Stimulated activated memory B cell treated with anti-CD40 and anti-IgM and Interleukin-4, amounts not matched to agents 10 μg/mL and 1 μg/mL and 100 μg/mL, for 72 hours (primary cell): ENCODE results near the gene DNAJC4.
A peak's percentile ranks its signal among the peaks of the same experiment; 100 is the strongest.

Source experiments
- ATAC-seq: fragments of 150-1000 bp; cut with Tn5 transposase; 2 replicates; pipeline ENCODE4 v1.10.0; 2021
- H3K27ac Mint-ChIP-seq: one replicate; pipeline ENCODE4 v1.8.0; 2022; ENCODE audit warnings: mild to moderate bottlenecking, mixed read lengths
- H3K27me3 Mint-ChIP-seq: one replicate; pipeline ENCODE4 v1.8.0; 2022; ENCODE audit warnings: mixed read lengths
- H3K36me3 Mint-ChIP-seq: one replicate; pipeline ENCODE4 v1.8.0; 2022; ENCODE audit warnings: mixed read lengths
- H3K4me1 Mint-ChIP-seq: one replicate; pipeline ENCODE4 v1.8.0; 2022; ENCODE audit warnings: mixed read lengths
- H3K4me3 Mint-ChIP-seq: one replicate; pipeline ENCODE4 v1.8.0; 2022; ENCODE audit warnings: mild to moderate bottlenecking, moderate library complexity, mixed read lengths
- H3K9me3 Mint-ChIP-seq: one replicate; pipeline ENCODE4 v1.8.0; 2022; ENCODE audit warnings: mixed read lengths

Gene DNAJC4

GRCh38 chr11:64251753-64252002 lies 21.3 kb downstream of the DNAJC4 start:
- H3K27me3 Mint-ChIP-seq, result no peaks in the 10 kb centered on the region
- peak overlapping the region; percentile 36 for H3K27ac Mint-ChIP-seq
- no peaks in the 10 kb centered on the region for H3K9me3 Mint-ChIP-seq
- H3K4me1 Mint-ChIP-seq, result peaks cover 50% of the 10 kb centered on the region
- peak overlapping the region; percentile 86 for H3K4me3 Mint-ChIP-seq
- ATAC-seq, result no peak
- no peaks in the 10 kb centered on the region for H3K36me3 Mint-ChIP-seq

GRCh38 chr11:64252003-64252872 lies 21.9 kb downstream of the DNAJC4 start:
- no peak for ATAC-seq
- H3K4me1 Mint-ChIP-seq, result peaks cover 47% of the 10 kb centered on the region
- H3K36me3 Mint-ChIP-seq, result no peaks in the 10 kb centered on the region
- H3K4me3 Mint-ChIP-seq, result peak overlapping the region; percentile 86
- H3K27ac Mint-ChIP-seq, result peak overlapping the region; percentile 36
- no peaks in the 10 kb centered on the region for H3K27me3 Mint-ChIP-seq
- H3K9me3 Mint-ChIP-seq, result no peaks in the 10 kb centered on the region

GRCh38 chr11:64253043-64253442 lies 22.7 kb downstream of the DNAJC4 start:
- Mint-ChIP-seq H3K36me3 (peaks cover 4% of the 10 kb centered on the region), H3K9me3 (no peaks in the 10 kb centered on the region), H3K4me3 (no peak overlapping the region), H3K27me3 (no peaks in the 10 kb centered on the region), H3K4me1 (peaks cover 39% of the 10 kb centered on the region), H3K27ac (no peak overlapping the region)
- no peak for ATAC-seq

- Mint-ChIP-seq H3K9me3 (no peaks in the 10 kb centered on the region), H3K36me3 (peaks cover 8% of the 10 kb centered on the region), H3K27ac (no peak overlapping the region), H3K27me3 (no peaks in the 10 kb centered on the region), H3K4me3 (no peak overlapping the region), H3K4me1 (peaks cover 37% of the 10 kb centered on the region)
- no peak for ATAC-seq
Measured at GRCh38 chr11:64253481-64253880, 23.1 kb downstream of the DNAJC4 start.

- H3K4me1 Mint-ChIP-seq, result peaks cover 40% of the 10 kb centered on the region
- peaks cover 11% of the 10 kb centered on the region for H3K36me3 Mint-ChIP-seq
- H3K27me3 Mint-ChIP-seq, result no peaks in the 10 kb centered on the region
- ATAC-seq, result no peak
- H3K9me3 Mint-ChIP-seq, result no peaks in the 10 kb centered on the region
- no peak overlapping the region for H3K4me3 Mint-ChIP-seq
- H3K27ac Mint-ChIP-seq, result peak overlapping the region; percentile 9
Measured at GRCh38 chr11:64254326-64254725, 24.0 kb downstream of the DNAJC4 start.

GRCh38 chr11:64255135-64256128 lies 25.1 kb downstream of the DNAJC4 start:
- H3K4me3 Mint-ChIP-seq, result no peak overlapping the region
- H3K36me3 Mint-ChIP-seq, result peaks cover 22% of the 10 kb centered on the region
- ATAC-seq, result no peak
- no peak overlapping the region for H3K27ac Mint-ChIP-seq
- H3K27me3 Mint-ChIP-seq, result no peaks in the 10 kb centered on the region
- H3K4me1 Mint-ChIP-seq, result peaks cover 45% of the 10 kb centered on the region
- H3K9me3 Mint-ChIP-seq, result no peaks in the 10 kb centered on the region

- H3K36me3 Mint-ChIP-seq, result peaks cover 23% of the 10 kb centered on the region
- no peaks in the 10 kb centered on the region for H3K9me3 Mint-ChIP-seq
- no peaks in the 10 kb centered on the region for H3K27me3 Mint-ChIP-seq
- H3K27ac Mint-ChIP-seq, result no peak overlapping the region
- ATAC-seq, result no peak
- peaks cover 38% of the 10 kb centered on the region for H3K4me1 Mint-ChIP-seq
- no peak overlapping the region for H3K4me3 Mint-ChIP-seq
Measured at GRCh38 chr11:64256300-64256699, 26.0 kb downstream of the DNAJC4 start.

GRCh38 chr11:64258356-64258755 lies 28.0 kb downstream of the DNAJC4 start:
- no peak for ATAC-seq
- H3K27ac Mint-ChIP-seq, result no peak overlapping the region
- no peaks in the 10 kb centered on the region for H3K9me3 Mint-ChIP-seq
- H3K4me3 Mint-ChIP-seq, result no peak overlapping the region
- no peaks in the 10 kb centered on the region for H3K27me3 Mint-ChIP-seq
- peaks cover 39% of the 10 kb centered on the region for H3K36me3 Mint-ChIP-seq
- H3K4me1 Mint-ChIP-seq, result peaks cover 22% of the 10 kb centered on the region

GRCh38 chr11:64258946-64259532 lies 28.7 kb downstream of the DNAJC4 start:
- peak; percentile 4 for ATAC-seq
- H3K4me1 Mint-ChIP-seq, result peaks cover 15% of the 10 kb centered on the region
- H3K36me3 Mint-ChIP-seq, result peaks cover 39% of the 10 kb centered on the region
- no peaks in the 10 kb centered on the region for H3K27me3 Mint-ChIP-seq
- no peak overlapping the region for H3K27ac Mint-ChIP-seq
- H3K4me3 Mint-ChIP-seq, result no peak overlapping the region
- H3K9me3 Mint-ChIP-seq, result no peaks in the 10 kb centered on the region

GRCh38 chr11:64259533-64260067 lies 29.3 kb downstream of the DNAJC4 start:
- Mint-ChIP-seq H3K27me3 (no peaks in the 10 kb centered on the region), H3K4me1 (peaks cover 15% of the 10 kb centered on the region), H3K27ac (peak overlapping the region; percentile 61), H3K9me3 (no peaks in the 10 kb centered on the region), H3K4me3 (no peak overlapping the region), H3K36me3 (peaks cover 39% of the 10 kb centered on the region)
- peak; percentile 54 for ATAC-seq

- H3K36me3 Mint-ChIP-seq, result peaks cover 39% of the 10 kb centered on the region
- peak overlapping the region; percentile 61 for H3K27ac Mint-ChIP-seq
- peaks cover 15% of the 10 kb centered on the region for H3K4me1 Mint-ChIP-seq
- ATAC-seq, result peak; percentile 49
- H3K27me3 Mint-ChIP-seq, result no peaks in the 10 kb centered on the region
- no peak overlapping the region for H3K4me3 Mint-ChIP-seq
- no peaks in the 10 kb centered on the region for H3K9me3 Mint-ChIP-seq
Measured at GRCh38 chr11:64260147-64260708, 29.9 kb downstream of the DNAJC4 start.

GRCh38 chr11:64261556-64262080 lies 31.3 kb downstream of the DNAJC4 start:
- Mint-ChIP-seq H3K27ac (no peak overlapping the region), H3K4me1 (peaks cover 15% of the 10 kb centered on the region), H3K4me3 (no peak overlapping the region), H3K36me3 (peaks cover 39% of the 10 kb centered on the region), H3K27me3 (no peaks in the 10 kb centered on the region), H3K9me3 (no peaks in the 10 kb centered on the region)
- ATAC-seq, result no peak

GRCh38 chr11:64262271-64263002 lies 32.1 kb downstream of the DNAJC4 start:
- no peak for ATAC-seq
- no peaks in the 10 kb centered on the region for H3K27me3 Mint-ChIP-seq
- no peak overlapping the region for H3K4me3 Mint-ChIP-seq
- no peaks in the 10 kb centered on the region for H3K9me3 Mint-ChIP-seq
- no peak overlapping the region for H3K27ac Mint-ChIP-seq
- H3K4me1 Mint-ChIP-seq, result peaks cover 15% of the 10 kb centered on the region
- H3K36me3 Mint-ChIP-seq, result peaks cover 39% of the 10 kb centered on the region
